Neural cell (in vitro differentiated cells): ENCODE data around the gene FYCO1. TPM values are rescaled to one million over a fixed set of nuclear protein-coding genes. Genes with fewer than 3 reads are reported as not detected.

ENCODE experiments used
- H2AFZ ChIP-seq: fragments of 200-600, 300-800 bp; sonication (generic), shearing (Covaris generic); 2 replicates; pipeline ENCODE4 v1.6.0; 2014; ENCODE audit warnings: low read depth, mild to moderate bottlenecking, antibody characterized with exemption, low read length, moderate library complexity
- H3F3A ChIP-seq: fragments of 200-600 bp; shearing (Covaris generic); 2 replicates; pipeline ENCODE4 v1.6.1; 2016; ENCODE audit warnings: mild to moderate bottlenecking, moderate library complexity, mixed read lengths, antibody characterized with exemption, low read length; ENCODE audit not compliant: insufficient read depth, poor library complexity, severe bottlenecking
- H3K27ac ChIP-seq: fragments of 200-600, 300-800 bp; sonication (generic), shearing (Covaris generic); 2 replicates; pipeline ENCODE4 v1.5.1; 2014; ENCODE audit warnings: mild to moderate bottlenecking, low read length, moderate library complexity
- H3K27me3 ChIP-seq: fragments of 300-800, 200-600 bp; sonication (generic), shearing (Covaris generic); 2 replicates; pipeline ENCODE4 v1.6.0; 2014; ENCODE audit warnings: mild to moderate bottlenecking, low read depth, low read length, moderate library complexity; ENCODE audit not compliant: insufficient read depth
- H3K36me3 ChIP-seq: fragments of 300-800, 200-600 bp; sonication (generic), shearing (Covaris generic); 2 replicates; pipeline ENCODE4 v1.5.1; 2014; ENCODE audit warnings: mild to moderate bottlenecking, antibody characterized with exemption, low read length, moderate library complexity; ENCODE audit not compliant: insufficient read depth
- H3K4me2 ChIP-seq: fragments of 300-800, 200-600 bp; sonication (generic), shearing (Covaris generic); 2 replicates; pipeline ENCODE4 v1.6.0; 2014; ENCODE audit warnings: mild to moderate bottlenecking, low read length
- H3K4me3 ChIP-seq: fragments of 300-800, 200-600 bp; sonication (generic), shearing (Covaris generic); 2 replicates; pipeline ENCODE4 v1.5.1; 2014; ENCODE audit warnings: mild to moderate bottlenecking, low read length, moderate library complexity
- H3K79me2 ChIP-seq: fragments of 200-600 bp; shearing (Covaris generic); replicated peaks from 2 replicates; pipeline ENCODE4 v1.6.0; 2014; ENCODE audit warnings: mild to moderate bottlenecking, low read length, moderate library complexity; ENCODE audit not compliant: insufficient read depth
- H3K9ac ChIP-seq: fragments of 300-800, 200-600 bp; sonication (generic), shearing (Covaris generic); 2 replicates; pipeline ENCODE4 v1.6.1; 2016; ENCODE audit warnings: mild to moderate bottlenecking, low read length, mixed read lengths
- H3K9me2 ChIP-seq: fragments of 200-600 bp; shearing (Covaris generic); 2 replicates; pipeline ENCODE4 v1.6.1; 2016; ENCODE audit warnings: mild to moderate bottlenecking, low read length, mixed read lengths; ENCODE audit not compliant: insufficient read depth
- H3K9me3 ChIP-seq: fragments of 200-600, 300-800 bp; sonication (generic), shearing (Covaris generic); 2 replicates; pipeline ENCODE4 v1.6.1; 2016; ENCODE audit warnings: mild to moderate bottlenecking, mixed run types, low read length, moderate library complexity, mixed read lengths
- H4K20me1 ChIP-seq: fragments of 200-600 bp; shearing (Covaris generic); 2 replicates; pipeline ENCODE4 v1.6.1; 2016; ENCODE audit warnings: mild to moderate bottlenecking, mixed run types; ENCODE audit not compliant: insufficient read depth
- CTCF ChIP-seq: fragments of 450-650 bp; IDR thresholded peaks from 2 replicates; pipeline ENCODE4 v1.5.1; 2014; ENCODE audit warnings: antibody characterized with exemption, mild to moderate bottlenecking, moderate library complexity; ENCODE audit not compliant: poor library complexity, severe bottlenecking
- EP300 ChIP-seq: fragments of 450-650 bp; conservative IDR thresholded peaks from 2 replicates; pipeline ENCODE4 v1.6.1; 2014; ENCODE audit warnings: antibody characterized with exemption, mild to moderate bottlenecking, moderate library complexity; ENCODE audit not compliant: poor library complexity, severe bottlenecking
- EZH2 ChIP-seq: fragments of 200-600, 300-800 bp; shearing (Covaris generic), sonication (generic); IDR thresholded peaks from 2 replicates; pipeline ENCODE4 v1.6.1; 2014; ENCODE audit warnings: antibody characterized with exemption, low read length, borderline replicate concordance, mild to moderate bottlenecking; ENCODE audit not compliant: insufficient read depth, poor library complexity, severe bottlenecking
- MXI1 ChIP-seq: fragments of 450-650 bp; conservative IDR thresholded peaks from 2 replicates; pipeline ENCODE4 v1.6.1; 2014; ENCODE audit warnings: antibody characterized with exemption, mild to moderate bottlenecking; ENCODE audit not compliant: poor library complexity, severe bottlenecking
- POLR2AphosphoS5 ChIP-seq: IDR thresholded peaks from 2 replicates; pipeline ENCODE4 v1.6.1; 2012
- RAD21 ChIP-seq: fragments of 450-650 bp; conservative IDR thresholded peaks from 2 replicates; pipeline ENCODE4 v1.6.1; 2014; ENCODE audit warnings: antibody characterized with exemption, mild to moderate bottlenecking, moderate library complexity
- REST ChIP-seq: IDR thresholded peaks from 2 replicates; pipeline ENCODE4 v1.6.1; 2012; ENCODE audit warnings: borderline replicate concordance
- SMC3 ChIP-seq: fragments of 450-650 bp; conservative IDR thresholded peaks from 2 replicates; pipeline ENCODE4 v1.6.1; 2014; ENCODE audit warnings: antibody characterized with exemption, mild to moderate bottlenecking, moderate library complexity; ENCODE audit not compliant: poor library complexity
- TAF1 ChIP-seq: IDR thresholded peaks from 2 replicates; pipeline ENCODE4 v1.6.1; 2012; ENCODE audit warnings: low read depth
- polyA plus RNA-seq: library from polyadenylated mRNA; depleted of rRNA; stranded (reverse); fragments of >200 nt; gene quantifications from 2 replicates; pipeline ENCODE4 v1.2.3, GENCODE V29; 2014

Gene FYCO1
- polyA plus RNA-seq, 1 donor from 2014 or later: 0.12 TPM

GRCh38 chr3:45889337-45889736 lies 106.3 kb downstream of the FYCO1 start:
- Histone ChIP-seq H4K20me1 (no peaks in the 10 kb centered on the region), H3K27ac (no peak overlapping the region), H2AFZ (no peak overlapping the region), H3K9me2 (no peaks in the 10 kb centered on the region), H3F3A (no peaks in the 10 kb centered on the region), H3K27me3 (no peaks in the 10 kb centered on the region), H3K4me3 (no peak overlapping the region), H3K36me3 (no peaks in the 10 kb centered on the region), H3K9ac (no peak overlapping the region), H3K4me2 (no peak overlapping the region), H3K79me2 (no peaks in the 10 kb centered on the region), H3K9me3 (no peaks in the 10 kb centered on the region)
- TF ChIP-seq RAD21 (no peak), SMC3 (no peak), TAF1 (no peak), EP300 (no peak), REST (no peak), MXI1 (no peak), CTCF (no peak), POLR2AphosphoS5 (no peak), EZH2 (no peak)

GRCh38 chr3:45887759-45888511 lies 107.7 kb downstream of the FYCO1 start:
- H3K9me2 ChIP-seq: no peaks in the 10 kb centered on the region
- TF ChIP-seq POLR2AphosphoS5 (no peak), SMC3 (no peak), CTCF (no peak), REST (no peak), TAF1 (no peak), EZH2 (no peak), MXI1 (no peak), RAD21 (no peak), EP300 (no peak)
- H3K4me2 ChIP-seq: no peak overlapping the region
- H3K36me3 ChIP-seq: no peaks in the 10 kb centered on the region
- no peaks in the 10 kb centered on the region for H4K20me1 ChIP-seq
- no peak overlapping the region for H2AFZ ChIP-seq
- H3K79me2 ChIP-seq: no peaks in the 10 kb centered on the region
- no peak overlapping the region for H3K27ac ChIP-seq
- H3F3A ChIP-seq: no peaks in the 10 kb centered on the region
- no peaks in the 10 kb centered on the region for H3K9me3 ChIP-seq
- no peaks in the 10 kb centered on the region for H3K27me3 ChIP-seq
- no peak overlapping the region for H3K9ac ChIP-seq
- H3K4me3 ChIP-seq: no peak overlapping the region
